ENCODE measurements around the gene PPP1R9B.

Gene PPP1R9B

DNA sequence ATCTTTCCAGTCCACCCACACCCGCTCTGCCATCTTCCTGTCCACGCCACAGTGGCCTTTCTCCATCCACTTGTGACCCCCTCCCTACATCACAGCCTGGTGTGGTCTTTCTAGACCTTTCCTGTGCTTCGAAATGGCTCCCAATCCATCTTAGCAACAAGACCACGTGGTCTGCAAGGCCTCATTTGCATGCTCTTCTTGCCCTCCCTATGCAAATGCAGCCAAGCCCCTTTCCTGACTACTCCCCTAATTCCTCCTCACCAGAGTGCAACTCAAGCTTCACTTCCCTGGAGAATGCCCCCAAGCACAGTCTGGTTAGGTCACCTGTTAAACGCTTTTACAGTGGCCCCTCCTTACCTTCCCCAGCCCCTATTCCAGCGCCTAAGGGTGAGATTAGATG, 6.1 kb downstream of the PPP1R9B start:
- no peak for DNase-seq (ENCODE audit: low read depth in 2 of 3, low spot score in 1 of 3)

DNA sequence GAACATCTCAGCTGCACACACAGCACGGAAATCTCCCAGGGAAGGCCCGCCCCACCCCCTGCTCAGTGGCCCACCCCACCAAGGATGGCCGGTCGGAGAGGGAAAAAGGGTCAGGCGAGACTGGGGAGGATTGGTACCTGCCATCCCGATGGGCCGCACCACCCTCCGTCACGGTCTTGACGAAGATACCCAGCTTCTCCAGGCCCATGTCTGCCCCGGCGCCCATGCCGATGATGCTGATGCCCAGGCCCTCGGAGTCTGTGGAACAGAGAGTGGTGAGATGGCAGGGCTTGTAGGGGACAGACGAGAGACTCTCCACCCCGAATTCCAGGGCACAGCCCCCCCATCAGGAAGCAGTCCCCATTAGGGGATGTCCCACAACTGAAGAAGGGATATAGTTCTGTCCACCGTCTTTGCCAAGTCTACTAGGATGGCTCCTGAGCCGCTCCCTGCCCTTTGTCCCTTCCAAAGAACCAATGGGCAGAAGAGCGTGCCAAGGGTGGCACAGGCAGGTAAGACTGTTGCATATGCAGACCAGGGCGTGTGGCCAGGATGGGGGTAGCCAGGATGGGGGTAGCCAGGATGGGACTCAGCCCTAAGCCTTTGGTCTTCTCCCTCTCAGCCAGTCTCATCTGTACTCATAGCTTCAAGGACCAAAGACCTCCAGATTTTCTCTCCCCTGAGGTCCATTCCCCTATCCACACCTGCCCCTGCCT, 6.9 kb downstream of the PPP1R9B start:
- no peak for DNase-seq (ENCODE audit: low read depth in 2 of 3, low spot score in 1 of 3)

GRCh38 chr17:50141745-50142110, 8.7 kb downstream of the PPP1R9B start:
- no peak for DNase-seq (ENCODE audit: low read depth in 2 of 3, low spot score in 1 of 3)

DNA sequence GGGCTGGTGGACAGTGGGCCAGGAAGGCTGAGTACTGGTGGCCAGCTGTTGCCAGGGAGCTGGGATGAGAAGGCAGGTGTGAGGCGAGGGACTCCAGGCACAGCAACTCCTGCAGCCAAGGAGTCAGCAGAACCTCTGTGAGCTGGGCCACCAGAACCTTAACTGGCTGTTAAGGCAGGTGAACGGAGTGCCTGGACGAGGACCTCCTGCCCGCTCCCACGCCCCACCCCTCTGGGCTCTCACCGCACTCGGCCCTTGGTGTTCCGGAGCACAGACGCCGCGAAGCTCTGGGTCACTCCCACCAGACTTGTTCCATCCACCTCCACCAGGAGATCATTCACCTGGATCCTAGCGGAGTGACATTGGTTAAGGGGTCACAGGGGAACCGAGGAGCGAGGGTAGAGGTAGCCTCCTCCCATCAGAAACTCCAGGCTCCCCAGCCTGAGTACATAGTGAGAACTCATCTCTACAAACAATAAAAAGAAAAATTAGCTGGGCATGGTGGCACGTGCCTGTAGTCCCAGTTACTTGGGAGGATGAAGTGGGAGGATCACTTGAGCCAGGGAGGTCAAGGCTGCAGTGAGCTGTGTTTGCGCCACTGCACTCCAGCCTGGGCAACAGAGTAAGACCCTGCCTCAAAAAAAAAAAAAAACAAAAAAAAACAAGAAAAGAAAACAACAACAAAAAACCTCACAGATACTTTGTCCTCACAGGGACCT, 9.3 kb downstream of the PPP1R9B start:
- DNase-seq (ENCODE audit: low read depth in 2 of 3, low spot score in 1 of 3), result no peak

- DNase-seq (ENCODE audit: low read depth in 2 of 3, low spot score in 1 of 3), result peak; percentile 72 to 79 (median 73)
Observed at GRCh38 chr17:50139950-50140885, 10.3 kb downstream of the PPP1R9B start.

DNA sequence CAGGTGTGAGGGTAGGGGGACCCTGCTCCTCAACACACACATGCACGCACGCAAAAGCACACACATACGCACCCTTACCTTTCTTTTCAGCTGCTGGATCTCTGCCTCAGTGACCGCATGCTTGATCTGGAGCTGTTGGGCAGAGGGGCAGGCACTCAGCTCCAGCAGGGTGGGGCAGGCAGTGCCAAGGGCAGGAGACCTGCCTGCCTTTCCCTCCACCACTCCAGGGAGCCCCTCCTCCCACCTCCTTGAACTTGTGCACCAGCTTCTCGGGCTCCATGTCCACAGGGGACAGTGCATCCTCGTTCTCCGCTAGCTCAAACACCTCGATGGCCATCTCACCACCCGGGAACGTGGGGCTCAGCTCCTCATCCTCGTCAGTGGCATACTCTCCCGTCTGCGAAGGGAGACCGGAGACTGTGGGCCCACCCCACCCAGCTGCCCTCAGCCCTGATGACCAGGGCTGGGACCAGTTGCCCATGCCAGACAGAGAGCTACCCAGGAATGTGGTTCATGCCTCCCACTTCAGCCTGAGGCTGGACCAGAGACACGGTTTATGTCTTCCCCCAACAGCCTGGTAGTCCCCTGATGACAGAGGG, 11.2 kb downstream of the PPP1R9B start:
- DNase-seq (ENCODE audit: low read depth in 2 of 3, low spot score in 1 of 3), result no peak

DNA sequence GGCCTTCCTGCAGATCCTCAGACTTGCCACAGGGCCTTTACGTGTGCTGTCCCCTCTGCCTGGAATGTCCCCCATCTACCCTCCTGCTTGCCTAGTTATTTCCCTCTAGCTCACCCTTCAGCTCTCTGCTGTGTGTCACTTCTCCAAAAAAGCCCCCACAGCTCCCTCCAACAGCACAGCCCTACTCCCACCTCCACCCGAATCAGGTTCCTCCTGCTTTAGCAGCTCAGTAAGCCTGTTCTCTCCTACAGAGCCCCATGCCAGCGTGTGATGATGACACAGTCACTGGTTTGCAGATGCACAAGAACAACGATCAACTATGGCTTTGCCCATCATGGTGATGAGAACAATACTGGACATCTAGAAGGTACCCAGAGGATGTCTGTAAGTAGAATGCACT, 13.4 kb downstream of the PPP1R9B start:
- no peak for DNase-seq (ENCODE audit: low read depth in 2 of 3, low spot score in 1 of 3)

- DNase-seq (ENCODE audit: low read depth in 2 of 3, low spot score in 1 of 3), result no peak
Observed at GRCh38 chr17:50136096-50136687, 14.3 kb downstream of the PPP1R9B start.

DNA sequence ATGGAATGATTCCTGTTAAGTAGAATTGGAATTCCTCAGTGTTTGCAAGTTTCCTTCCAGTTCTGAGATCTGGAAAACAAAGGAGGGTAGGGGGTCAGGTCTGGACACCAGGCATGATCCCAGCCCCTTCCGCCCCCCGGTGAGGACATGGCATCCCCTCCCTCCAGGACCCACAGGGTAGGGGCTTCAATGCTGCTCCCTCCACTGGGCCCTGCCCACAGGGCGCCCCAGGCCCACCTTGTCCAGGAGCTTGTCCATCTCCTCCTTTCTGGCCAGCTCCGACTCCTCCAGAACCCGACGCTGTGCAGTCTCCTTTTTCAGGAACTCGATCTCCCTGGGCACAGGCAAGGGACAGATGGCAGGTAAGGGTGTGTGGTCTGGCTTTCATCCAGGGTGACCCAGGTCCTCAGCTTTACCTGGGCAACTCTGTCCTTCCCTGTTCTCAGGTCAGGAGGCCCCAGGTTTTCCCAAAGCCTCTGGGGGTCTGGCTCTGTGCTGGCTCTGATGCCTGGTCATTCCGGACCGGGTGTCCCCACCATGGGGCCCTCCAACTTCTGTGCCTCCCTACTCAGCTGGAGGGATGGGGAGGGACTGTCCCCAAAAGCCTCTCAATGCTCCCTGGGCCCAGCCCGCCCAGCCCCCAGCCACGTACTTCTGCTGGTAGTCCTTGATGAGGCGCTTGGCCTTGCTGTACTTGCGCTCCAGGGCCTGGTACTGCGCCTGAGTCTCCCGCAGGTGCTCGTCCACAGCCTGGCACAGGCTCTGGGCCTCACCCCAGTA, 15.0 kb downstream of the PPP1R9B start:
- no peak for DNase-seq (ENCODE audit: low read depth in 2 of 3, low spot score in 1 of 3)

DNA sequence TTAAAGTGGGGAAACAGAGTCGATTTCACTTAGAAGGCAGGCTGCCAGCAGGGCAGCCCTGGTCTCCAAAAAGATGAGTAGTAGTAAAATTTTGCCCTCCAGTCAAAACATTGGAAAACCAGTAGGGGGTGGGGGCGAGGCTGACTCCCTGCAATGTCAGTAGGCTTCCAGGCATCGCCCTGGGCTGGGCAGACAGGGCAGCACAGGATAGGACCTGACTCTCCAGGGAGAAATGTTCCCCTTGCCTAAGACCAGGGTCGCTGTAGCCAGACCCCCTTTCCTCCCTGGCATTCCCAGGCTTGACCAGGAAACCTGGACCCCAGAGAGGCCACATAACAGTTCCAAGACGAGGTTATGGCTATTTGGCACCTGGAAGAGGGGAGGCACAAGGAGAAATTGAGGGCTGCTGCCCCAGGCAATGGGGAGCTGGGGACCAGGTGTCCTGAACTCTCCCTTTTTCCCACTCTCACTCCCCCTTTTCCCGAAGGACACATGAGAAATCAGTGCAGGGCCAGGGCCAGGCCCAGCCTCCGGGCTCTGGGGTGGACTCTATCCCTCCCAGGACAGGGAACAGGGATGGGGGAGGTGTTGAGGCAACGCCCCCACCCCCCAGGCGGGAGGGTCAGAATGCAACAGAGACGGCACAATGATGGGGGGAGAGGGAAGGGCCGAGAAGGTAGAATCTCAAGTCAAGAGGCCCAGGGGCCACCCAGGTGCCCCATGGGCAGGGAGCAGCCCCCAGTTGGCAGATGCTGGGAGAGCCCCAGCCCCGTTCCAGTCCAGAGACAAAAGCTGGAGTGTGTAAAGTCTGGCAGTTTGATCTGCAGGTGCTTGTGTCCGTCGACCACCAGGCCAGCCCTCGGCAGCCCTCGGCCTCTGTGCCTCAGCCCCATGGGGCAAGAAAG, 16.0 kb downstream of the PPP1R9B start:
- no peak for DNase-seq (ENCODE audit: low read depth in 2 of 3, low spot score in 1 of 3)

- DNase-seq (ENCODE audit: low read depth in 2 of 3, low spot score in 1 of 3), result no peak
Observed at GRCh38 chr17:50133769-50134099, 16.7 kb downstream of the PPP1R9B start.

DNA sequence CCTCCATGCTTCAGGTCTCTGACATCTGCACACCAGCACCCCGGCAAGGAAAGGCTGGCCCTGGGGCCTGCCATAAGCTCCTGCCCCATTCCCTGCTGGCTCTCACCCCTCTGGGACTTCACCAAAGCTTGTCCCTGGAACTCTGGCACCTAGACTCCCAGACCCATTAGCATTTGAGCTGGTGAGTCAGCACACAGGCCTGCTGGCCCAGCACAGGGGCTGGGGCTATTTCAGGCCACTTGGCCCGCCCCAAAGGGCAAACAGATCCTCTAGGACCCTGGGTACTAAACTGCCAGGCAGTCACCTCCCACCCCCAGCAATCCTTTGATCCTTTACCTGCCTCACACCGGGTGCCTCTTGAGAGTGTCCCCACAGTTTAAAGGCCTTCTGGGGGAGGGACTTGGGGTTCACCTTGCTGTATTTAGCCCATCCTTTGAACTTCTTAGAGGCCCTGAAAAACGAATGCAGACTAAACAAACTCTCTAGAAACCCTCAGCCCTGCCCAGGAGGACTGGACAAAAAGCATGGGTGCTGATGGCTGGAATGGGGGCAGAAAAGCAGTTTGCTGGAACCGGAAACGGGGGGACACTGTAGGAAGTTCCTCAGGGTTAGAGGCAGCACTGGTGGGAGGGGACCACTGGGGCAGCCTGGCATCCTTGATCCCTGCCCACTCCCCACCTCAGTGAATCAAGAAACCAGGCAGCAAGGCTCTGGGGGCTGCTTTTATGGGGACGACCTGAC, 17.3 kb downstream of the PPP1R9B start:
- no peak for DNase-seq (ENCODE audit: low read depth in 2 of 3, low spot score in 1 of 3)

GRCh38 chr17:50132104-50132794, 18.2 kb downstream of the PPP1R9B start:
- DNase-seq (ENCODE audit: low read depth in 2 of 3, low spot score in 1 of 3), result no peak

GRCh38 chr17:50130559-50131305, 19.7 kb downstream of the PPP1R9B start:
- no peak for DNase-seq (ENCODE audit: low read depth in 2 of 3, low spot score in 1 of 3)

DNA sequence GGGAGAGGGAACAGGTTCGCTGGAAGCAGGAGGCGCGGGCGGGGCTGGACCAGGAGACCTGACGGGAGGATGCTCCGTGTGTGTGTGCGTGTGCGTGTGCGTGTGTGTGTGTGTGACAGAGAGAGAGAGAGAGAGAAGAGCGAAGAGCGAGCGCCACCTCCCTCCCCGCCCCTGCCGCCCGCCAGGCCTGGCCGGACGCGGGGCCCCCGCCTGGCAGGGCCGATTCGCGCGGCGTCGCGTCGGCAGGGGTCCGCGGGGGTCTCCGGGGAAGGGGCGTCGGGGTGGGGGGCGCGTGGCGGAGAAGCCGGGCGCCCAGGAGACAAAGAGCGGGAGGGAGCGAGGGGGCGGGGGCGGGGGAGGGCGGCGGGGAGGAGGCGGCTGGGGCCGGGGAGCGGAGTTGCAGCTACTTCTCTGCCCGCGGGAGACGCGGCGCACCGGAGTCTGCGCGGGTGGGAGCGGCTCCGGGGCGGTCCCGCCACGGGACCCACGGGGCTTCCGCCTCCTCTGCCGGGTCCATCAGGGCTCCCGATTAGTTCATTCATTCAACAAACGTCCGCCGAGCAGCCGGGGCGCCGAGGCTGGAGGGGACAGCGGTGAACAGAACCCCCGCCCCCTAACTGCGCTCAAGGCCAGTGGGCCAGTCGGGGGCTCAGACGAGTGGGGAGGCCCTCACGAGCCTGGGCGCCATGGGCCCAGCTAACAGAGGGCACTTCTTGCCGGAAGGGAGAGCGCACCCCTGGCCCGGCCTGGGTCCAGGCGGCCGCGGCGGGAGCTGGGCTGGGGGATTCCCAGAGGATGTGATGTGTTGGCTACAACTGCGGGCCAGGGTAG, 20.5 kb downstream of the PPP1R9B start, which contains the start of gene SAMD14:
Gene SAMD14 (minus strand): TSS at position 433 of the 831 bp plus-strand sequence. CDS start 5,201 bp downstream, outside the sequence.
- no peak for DNase-seq (ENCODE audit: low read depth in 2 of 3, low spot score in 1 of 3)

DNA sequence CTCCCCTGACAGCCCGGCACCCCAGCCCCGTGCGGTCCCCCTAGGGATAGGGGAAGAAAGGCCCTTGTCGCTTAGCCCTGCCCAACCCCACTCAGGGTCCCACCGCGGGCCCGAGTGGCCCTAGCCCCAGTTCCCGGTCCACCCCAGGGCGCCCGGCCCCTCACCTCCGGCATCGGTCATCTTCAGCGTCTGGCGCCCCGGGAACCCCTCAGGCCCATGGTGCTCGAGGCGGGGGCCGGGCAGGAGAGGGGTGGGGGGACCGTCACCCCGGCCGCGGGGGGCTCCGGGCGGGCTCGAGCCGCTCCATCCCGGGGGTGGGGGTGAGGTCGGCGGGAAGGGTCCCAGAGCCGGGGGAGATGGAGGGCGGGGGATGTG, 21.1 kb downstream of the PPP1R9B start:
- no peak for DNase-seq (ENCODE audit: low read depth in 2 of 3, low spot score in 1 of 3)

All from stimulated activated CD4-positive, alpha-beta T cell treated with anti-CD3 and anti-CD28 coated beads, Interleukin-12 subunit alpha, Interleukin-12 subunit beta, amount 100 ng/mL, for 48 hours (primary cell).